Measurements from ENCODE around the gene THOC5.
"Not testable (repeated sequence)": the region's sequence is repeated elsewhere in the genome, so short reads cannot be mapped to it uniquely, and the experiment has no call there.

THOC5 gene

DNA sequence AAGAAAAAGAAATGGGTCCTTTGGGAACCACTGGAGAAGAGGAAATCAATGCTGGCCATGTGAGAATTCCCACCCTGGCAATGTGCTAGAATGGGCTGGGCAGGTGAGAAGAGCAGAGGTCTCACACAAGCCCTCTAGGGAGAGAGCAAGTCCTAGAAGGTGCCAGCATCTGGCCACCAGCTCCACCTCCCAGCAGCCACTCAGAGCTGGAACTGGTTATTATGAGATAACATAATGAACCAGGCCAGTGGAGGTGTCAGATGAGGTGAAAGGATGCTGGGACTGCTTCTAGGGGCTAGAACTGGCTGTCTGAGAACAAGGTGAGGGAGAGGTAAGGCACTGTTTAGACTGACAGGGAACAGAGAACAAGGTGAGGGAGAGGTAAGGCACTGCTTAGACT, 44.3 kb downstream of the THOC5 start:
- Histone ChIP-seq H3K36me3 (ENCODE audit: insufficient read depth, low read length) (peaks cover 22% of the 10 kb centered on the region), H3K9me3 (ENCODE audit: control insufficient read depth, insufficient read depth, low read length) (no peaks in the 10 kb centered on the region), H3K4me1 (ENCODE audit: insufficient read depth, low read length) (no peaks in the 10 kb centered on the region), H3K9ac (ENCODE audit: low read depth, low read length) (no peak overlapping the region)

DNA sequence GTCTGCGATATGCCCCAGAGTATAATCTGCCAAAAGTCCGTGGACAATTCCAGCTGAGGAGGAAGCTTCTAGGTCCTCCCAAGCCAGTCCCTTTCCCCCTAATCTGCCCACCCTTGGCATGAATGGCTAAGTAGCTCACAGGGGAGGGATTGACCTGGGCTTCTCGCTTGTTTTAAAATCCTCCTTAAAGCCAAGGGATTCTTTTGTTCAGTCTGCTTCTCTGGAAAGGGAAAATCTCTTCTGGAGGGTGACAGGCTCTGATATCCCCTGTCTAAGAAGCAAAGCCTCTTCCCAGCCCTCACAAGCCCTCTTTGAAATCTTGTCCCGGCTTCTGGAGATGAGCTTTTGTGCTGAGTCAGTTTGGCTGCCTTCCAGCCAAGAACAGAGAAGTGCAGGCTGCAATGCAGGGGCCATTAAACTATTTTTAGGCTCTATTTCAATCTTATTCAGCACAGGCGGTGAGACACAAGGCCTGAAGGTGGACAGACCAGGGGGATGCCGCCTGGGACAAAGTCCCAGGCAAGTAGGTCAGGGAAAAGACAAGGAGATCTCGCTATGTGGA, 49.7 kb downstream of the THOC5 start:
- no peak overlapping the region for H3K9ac ChIP-seq (ENCODE audit: low read depth, low read length)

DNA sequence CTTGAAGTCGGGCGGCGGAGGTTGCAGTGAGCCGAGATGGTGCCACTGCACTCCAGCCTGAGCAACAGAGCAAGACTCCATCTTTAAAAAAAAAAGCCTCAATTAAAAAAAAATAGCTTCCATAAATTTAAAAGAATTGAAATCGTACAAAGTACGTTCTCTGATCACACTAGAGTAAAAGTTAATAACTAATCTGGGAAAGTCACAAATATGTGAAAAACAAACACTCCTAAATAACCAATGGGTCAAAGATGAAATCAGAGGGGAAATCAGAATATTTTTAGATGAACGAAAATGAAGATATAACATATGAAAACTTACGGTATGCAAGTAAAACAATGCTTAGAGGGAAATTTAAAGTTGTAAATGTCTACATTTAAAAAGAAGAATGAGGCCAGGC, 53.7 kb downstream of the THOC5 start:
- no peak overlapping the region for H3K9ac ChIP-seq (ENCODE audit: low read depth, low read length)
- no peaks in the 10 kb centered on the region for H3K4me1 ChIP-seq (ENCODE audit: insufficient read depth, low read length)
- no peaks in the 10 kb centered on the region for H3K36me3 ChIP-seq (ENCODE audit: insufficient read depth, low read length)
- 0 out of 2 replicates have a peak, but pooled peaks cover under 1% of the 10 kb centered on the region for H3K9me3 ChIP-seq (ENCODE audit: control insufficient read depth, insufficient read depth, low read length)

More for the DNA sequence above, 49.7 kb downstream of the THOC5 start:
- Histone ChIP-seq H3K4me1 (ENCODE audit: insufficient read depth, low read length) (no peaks in the 10 kb centered on the region), H3K36me3 (ENCODE audit: insufficient read depth, low read length) (peaks cover 14% of the 10 kb centered on the region), H3K9me3 (ENCODE audit: control insufficient read depth, insufficient read depth, low read length) (no peaks in the 10 kb centered on the region)

DNA sequence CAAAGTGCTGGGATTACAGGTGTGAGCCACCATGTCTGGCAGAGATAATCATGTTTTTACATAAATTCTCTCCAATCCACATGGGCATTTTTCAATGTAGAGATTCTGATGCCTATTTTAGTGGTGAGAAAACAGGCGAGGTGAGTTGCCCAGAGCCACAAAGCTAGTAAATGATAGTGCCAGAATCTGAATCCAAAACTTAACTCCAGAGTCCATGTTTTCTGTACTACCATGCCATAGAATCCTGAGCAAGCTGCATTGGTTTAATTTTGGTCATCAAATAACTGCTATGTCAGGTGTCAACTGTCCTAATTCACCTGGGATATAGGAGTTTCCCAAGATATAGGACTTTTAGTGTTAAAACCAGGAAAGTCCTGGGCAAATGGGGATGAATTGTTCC, 59.9 kb downstream of the THOC5 start:
- H3K36me3 ChIP-seq (ENCODE audit: insufficient read depth, low read length), result no peaks in the 10 kb centered on the region
- H3K9me3 ChIP-seq (ENCODE audit: control insufficient read depth, insufficient read depth, low read length), result peaks cover 6% of the 10 kb centered on the region; the same call in 1 of the 2 replicates
- no peak overlapping the region for H3K9ac ChIP-seq (ENCODE audit: low read depth, low read length)
- no peaks in the 10 kb centered on the region for H3K4me1 ChIP-seq (ENCODE audit: insufficient read depth, low read length)

DNA sequence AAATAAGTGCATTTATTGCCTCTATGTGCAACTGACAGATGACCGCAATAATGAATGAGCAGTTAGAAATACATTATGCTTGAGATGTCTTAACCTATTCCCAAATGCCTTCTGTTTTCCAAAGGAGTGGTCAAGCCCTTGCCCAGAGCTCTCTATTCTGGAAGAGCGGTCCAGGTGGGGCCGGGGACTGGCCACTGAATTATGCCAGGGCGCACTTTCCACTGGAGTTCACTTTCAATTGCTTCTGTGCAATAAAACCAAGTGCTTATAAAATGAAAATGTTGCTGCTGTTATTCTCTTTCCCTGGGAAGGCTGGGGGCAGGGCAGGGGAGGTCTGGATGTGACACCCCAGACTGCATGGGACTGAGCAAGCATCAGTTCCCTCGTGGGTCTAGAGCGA, 62.5 kb downstream of the THOC5 start:
- Histone ChIP-seq H3K4me1 (ENCODE audit: insufficient read depth, low read length) (no peaks in the 10 kb centered on the region), H3K36me3 (ENCODE audit: insufficient read depth, low read length) (no peaks in the 10 kb centered on the region; the same call in 1 of the 2 replicates), H3K9me3 (ENCODE audit: control insufficient read depth, insufficient read depth, low read length) (peaks cover 6% of the 10 kb centered on the region; the same call in 1 of the 2 replicates), H3K9ac (ENCODE audit: low read depth, low read length) (no peak overlapping the region)

DNA sequence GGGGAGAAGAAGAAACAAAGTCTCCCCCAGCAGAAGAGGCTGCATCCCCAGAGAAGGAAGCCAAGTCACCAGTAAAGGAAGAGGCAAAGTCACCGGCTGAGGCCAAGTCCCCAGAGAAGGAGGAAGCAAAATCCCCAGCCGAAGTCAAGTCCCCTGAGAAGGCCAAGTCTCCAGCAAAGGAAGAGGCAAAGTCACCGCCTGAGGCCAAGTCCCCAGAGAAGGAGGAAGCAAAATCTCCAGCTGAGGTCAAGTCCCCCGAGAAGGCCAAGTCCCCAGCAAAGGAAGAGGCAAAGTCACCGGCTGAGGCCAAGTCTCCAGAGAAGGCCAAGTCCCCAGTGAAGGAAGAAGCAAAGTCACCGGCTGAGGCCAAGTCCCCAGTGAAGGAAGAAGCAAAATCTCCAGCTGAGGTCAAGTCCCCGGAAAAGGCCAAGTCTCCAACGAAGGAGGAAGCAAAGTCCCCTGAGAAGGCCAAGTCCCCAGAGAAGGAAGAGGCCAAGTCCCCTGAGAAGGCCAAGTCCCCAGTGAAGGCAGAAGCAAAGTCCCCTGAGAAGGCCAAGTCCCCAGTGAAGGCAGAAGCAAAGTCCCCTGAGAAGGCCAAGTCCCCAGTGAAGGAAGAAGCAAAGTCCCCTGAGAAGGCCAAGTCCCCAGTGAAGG, 64.3 kb downstream of the THOC5 start:
- not testable (repeated sequence) for H3K4me1 ChIP-seq (ENCODE audit: insufficient read depth, low read length); H3K9ac ChIP-seq (ENCODE audit: low read depth, low read length); H3K9me3 ChIP-seq (ENCODE audit: control insufficient read depth, insufficient read depth, low read length); H3K36me3 ChIP-seq (ENCODE audit: insufficient read depth, low read length)

DNA sequence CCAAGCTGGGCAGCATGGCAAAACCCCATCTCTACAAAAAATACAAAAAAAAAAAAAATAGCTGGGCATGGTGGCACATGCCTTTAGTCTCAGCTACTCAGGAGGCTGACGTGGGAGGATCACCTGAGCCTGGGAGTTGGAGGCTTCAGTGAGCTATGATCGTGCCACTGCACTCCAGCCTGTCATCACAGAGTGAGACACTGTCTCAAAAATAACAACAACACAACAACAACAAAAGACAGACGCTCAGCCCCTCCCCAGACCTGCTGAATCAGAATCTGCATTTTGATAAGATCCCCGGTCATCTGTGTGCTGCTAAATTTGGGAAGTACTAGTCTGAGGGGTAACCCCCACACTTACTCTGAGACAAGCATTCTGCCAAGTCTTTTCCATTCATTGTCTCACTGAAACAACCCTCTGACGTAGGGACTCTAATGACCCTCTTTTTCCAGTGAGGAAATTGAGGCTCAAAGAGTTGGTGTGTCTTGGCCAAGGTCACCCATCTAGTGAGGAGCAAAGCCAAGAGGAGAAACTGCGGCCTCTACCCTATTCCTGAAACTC, 66.1 kb downstream of the THOC5 start:
- Histone ChIP-seq H3K4me1 (ENCODE audit: insufficient read depth, low read length) (no peaks in the 10 kb centered on the region), H3K9me3 (ENCODE audit: control insufficient read depth, insufficient read depth, low read length) (no peaks in the 10 kb centered on the region), H3K9ac (ENCODE audit: low read depth, low read length) (no peak overlapping the region), H3K36me3 (ENCODE audit: insufficient read depth, low read length) (peaks cover 5% of the 10 kb centered on the region; the same call in 1 of the 2 replicates)

DNA sequence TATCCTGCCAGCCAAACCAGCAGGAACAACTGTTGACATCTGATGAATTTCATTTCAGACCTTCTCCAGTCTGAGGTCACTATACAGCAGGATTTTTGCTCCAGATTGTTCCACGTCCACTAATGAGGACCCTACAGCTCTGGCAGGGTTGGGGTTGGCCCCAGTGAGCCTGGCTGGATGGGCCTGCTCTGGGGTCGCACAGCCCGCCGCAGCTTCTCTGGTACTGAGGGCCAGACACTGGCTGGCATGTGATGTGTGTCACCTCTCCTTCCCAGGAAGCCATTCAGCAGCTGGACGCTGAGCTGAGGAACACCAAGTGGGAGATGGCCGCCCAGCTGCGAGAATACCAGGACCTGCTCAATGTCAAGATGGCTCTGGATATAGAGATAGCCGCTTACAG, 68.1 kb downstream of the THOC5 start:
- Histone ChIP-seq H3K9ac (ENCODE audit: low read depth, low read length) (no peak overlapping the region), H3K4me1 (ENCODE audit: insufficient read depth, low read length) (peaks cover 4% of the 10 kb centered on the region), H3K36me3 (ENCODE audit: insufficient read depth, low read length) (peaks cover 5% of the 10 kb centered on the region; the same call in 1 of the 2 replicates), H3K9me3 (ENCODE audit: control insufficient read depth, insufficient read depth, low read length) (no peaks in the 10 kb centered on the region; the same call in 1 of the 2 replicates)

DNA sequence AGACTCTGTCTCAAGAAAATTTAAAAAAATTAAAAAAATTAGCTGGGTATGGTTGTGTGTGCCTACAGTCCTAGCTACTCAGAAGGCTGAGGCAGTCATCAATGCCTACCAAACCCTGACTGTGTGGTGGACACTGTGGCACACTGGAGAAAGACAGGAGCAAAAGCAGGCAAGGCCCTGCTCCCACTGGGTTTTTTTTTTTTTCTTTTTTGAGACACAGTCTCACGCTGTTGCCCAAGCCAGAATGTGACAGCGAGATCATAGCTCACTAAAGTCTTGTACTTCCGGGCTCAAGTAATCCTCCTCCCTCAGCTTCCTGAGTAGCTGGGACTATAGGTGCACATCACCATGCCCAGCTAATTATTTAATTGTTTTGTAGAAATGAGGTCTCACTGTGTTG, 68.9 kb downstream of the THOC5 start:
- Histone ChIP-seq H3K36me3 (ENCODE audit: insufficient read depth, low read length) (peaks cover 5% of the 10 kb centered on the region; the same call in 1 of the 2 replicates), H3K9me3 (ENCODE audit: control insufficient read depth, insufficient read depth, low read length) (no peaks in the 10 kb centered on the region; the same call in 1 of the 2 replicates), H3K4me1 (ENCODE audit: insufficient read depth, low read length) (peaks cover 4% of the 10 kb centered on the region), H3K9ac (ENCODE audit: low read depth, low read length) (no peak overlapping the region)

DNA sequence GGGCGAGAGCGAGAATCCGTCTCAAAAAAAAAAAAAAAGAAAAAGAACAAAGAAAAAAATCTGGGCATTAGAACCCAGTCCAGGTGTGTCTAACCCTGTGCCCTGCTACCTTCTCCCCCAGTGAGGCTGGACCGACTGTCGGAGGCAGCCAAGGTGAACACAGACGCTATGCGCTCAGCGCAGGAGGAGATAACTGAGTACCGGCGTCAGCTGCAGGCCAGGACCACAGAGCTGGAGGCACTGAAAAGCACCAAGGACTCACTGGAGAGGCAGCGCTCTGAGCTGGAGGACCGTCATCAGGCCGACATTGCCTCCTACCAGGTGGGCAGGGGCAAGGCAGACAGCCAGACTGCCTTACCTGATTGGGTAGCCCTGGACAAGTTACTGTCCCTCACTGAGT, 70.3 kb downstream of the THOC5 start:
- Histone ChIP-seq H3K9me3 (ENCODE audit: control insufficient read depth, insufficient read depth, low read length) (no peaks in the 10 kb centered on the region; the same call in 1 of the 2 replicates), H3K36me3 (ENCODE audit: insufficient read depth, low read length) (peaks cover 5% of the 10 kb centered on the region; the same call in 1 of the 2 replicates), H3K4me1 (ENCODE audit: insufficient read depth, low read length) (peaks cover 4% of the 10 kb centered on the region), H3K9ac (ENCODE audit: low read depth, low read length) (no peak overlapping the region)

DNA sequence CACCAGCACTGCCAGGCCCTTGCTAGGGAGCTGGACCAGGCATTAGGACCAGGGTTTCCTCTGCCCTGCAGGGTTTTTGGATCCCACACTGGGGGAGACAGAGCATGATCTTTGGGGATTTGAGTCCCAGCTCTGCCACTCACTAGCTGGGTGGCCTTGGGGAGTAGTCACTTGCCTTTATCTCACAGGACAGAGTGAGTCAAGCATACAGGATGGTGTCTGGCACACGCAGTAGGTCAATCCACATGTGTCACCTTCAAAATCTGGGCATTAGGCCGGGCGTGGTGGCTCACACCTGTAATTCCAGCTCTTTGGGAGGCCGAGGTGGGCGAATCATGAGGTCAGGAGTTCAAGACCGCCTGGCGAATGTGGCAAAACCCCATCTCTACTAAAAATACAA, 70.8 kb downstream of the THOC5 start:
- H3K9ac ChIP-seq (ENCODE audit: low read depth, low read length), result no peak overlapping the region
- H3K4me1 ChIP-seq (ENCODE audit: insufficient read depth, low read length), result peaks cover 4% of the 10 kb centered on the region
- H3K9me3 ChIP-seq (ENCODE audit: control insufficient read depth, insufficient read depth, low read length), result no peaks in the 10 kb centered on the region; the same call in 1 of the 2 replicates
- peaks cover 5% of the 10 kb centered on the region; the same call in 1 of the 2 replicates for H3K36me3 ChIP-seq (ENCODE audit: insufficient read depth, low read length)

DNA sequence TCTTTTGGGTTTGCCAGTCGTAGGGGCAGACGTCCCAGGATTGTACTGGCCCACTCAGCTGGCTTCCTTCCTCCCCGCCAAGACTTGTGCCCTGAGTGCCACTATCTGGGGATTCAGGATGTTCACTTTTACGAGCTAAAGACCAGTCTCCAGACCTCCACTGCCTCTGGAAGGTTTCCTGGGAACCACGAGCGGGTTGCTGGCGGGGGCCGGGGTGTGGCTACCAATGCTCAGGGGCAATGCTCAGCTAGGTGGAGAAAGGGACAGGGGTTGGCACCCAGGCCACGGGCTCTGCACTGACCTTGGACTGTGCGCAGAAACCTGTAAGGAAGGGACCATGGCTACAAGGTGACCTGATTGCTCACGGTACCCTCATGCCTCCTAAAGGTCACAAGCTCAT, 71.3 kb downstream of the THOC5 start:
- H3K9ac ChIP-seq (ENCODE audit: low read depth, low read length), result peak overlapping the region; percentile 68; the same call in 1 of the 2 replicates

DNA sequence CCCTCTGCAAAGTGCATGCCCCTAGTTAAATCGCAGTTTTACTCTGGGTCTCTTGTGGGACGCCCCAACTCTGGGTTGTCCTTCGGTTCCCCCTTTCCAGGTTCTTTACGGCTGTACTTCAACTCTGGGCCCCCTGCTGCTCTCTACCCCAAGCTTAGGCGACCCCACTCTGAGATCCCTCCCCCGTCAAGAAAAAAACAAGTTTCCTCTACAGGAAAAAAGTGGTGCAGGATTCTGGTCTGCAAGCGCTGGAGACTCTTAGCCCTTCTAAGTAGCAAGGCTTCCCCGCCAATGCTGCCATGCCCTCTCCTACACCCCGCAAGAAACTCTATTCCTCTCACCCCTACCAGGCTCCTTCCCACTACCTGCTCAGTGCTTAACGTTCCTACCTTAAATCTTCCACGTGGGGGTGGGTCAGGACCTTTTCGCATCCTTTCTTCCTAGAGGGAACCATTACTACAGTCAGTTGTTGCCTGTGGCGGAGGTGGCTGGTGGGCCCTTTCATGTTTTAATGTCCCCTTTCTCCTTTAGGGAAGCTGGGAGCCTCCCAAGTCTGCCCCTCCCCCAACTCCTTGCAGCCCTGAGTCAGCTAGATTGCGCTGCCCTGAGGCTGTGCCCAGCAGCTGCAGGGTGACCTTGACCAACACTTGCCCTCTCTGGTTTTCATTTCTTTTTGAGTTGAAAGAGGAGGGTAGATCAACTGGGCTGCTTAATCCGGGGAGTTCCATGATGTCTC, 72.1 kb downstream of the THOC5 start:
- H3K36me3 ChIP-seq (ENCODE audit: insufficient read depth, low read length), result peaks cover 5% of the 10 kb centered on the region; the same call in 1 of the 2 replicates
- peaks cover 4% of the 10 kb centered on the region for H3K4me1 ChIP-seq (ENCODE audit: insufficient read depth, low read length)
- H3K9ac ChIP-seq (ENCODE audit: low read depth, low read length), result peak overlapping the region; percentile 68
- H3K9me3 ChIP-seq (ENCODE audit: control insufficient read depth, insufficient read depth, low read length), result no peaks in the 10 kb centered on the region; the same call in 1 of the 2 replicates

More for the DNA sequence above, 71.3 kb downstream of the THOC5 start:
- Histone ChIP-seq H3K36me3 (ENCODE audit: insufficient read depth, low read length) (peaks cover 5% of the 10 kb centered on the region; the same call in 1 of the 2 replicates), H3K9me3 (ENCODE audit: control insufficient read depth, insufficient read depth, low read length) (no peaks in the 10 kb centered on the region; the same call in 1 of the 2 replicates), H3K4me1 (ENCODE audit: insufficient read depth, low read length) (peaks cover 4% of the 10 kb centered on the region)

DNA sequence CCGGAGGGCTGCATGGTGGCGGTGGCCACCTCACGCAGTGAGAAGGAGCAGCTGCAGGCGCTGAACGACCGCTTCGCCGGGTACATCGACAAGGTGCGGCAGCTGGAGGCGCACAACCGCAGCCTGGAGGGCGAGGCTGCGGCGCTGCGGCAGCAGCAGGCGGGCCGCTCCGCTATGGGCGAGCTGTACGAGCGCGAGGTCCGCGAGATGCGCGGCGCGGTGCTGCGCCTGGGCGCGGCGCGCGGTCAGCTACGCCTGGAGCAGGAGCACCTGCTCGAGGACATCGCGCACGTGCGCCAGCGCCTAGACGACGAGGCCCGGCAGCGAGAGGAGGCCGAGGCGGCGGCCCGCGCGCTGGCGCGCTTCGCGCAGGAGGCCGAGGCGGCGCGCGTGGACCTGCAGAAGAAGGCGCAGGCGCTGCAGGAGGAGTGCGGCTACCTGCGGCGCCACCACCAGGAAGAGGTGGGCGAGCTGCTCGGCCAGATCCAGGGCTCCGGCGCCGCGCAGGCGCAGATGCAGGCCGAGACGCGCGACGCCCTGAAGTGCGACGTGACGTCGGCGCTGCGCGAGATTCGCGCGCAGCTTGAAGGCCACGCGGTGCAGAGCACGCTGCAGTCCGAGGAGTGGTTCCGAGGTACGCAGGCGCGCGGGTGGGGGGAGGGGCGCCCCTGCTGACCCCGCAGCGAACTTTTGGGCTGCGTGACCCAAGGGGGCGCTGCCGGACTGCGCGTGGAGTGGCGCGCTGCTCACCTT, 72.9 kb downstream of the THOC5 start:
- Histone ChIP-seq H3K36me3 (ENCODE audit: insufficient read depth, low read length) (peaks cover 5% of the 10 kb centered on the region; the same call in 1 of the 2 replicates), H3K4me1 (ENCODE audit: insufficient read depth, low read length) (peaks cover 4% of the 10 kb centered on the region), H3K9ac (ENCODE audit: low read depth, low read length) (peak overlapping the region; percentile 68), H3K9me3 (ENCODE audit: control insufficient read depth, insufficient read depth, low read length) (no peaks in the 10 kb centered on the region; the same call in 1 of the 2 replicates)
